NCI-H446 (cell line): ENCODE measurements around the gene UBXN1.
A peak's percentile ranks its signal among the peaks of the same experiment; 100 is the strongest.

ENCODE experiments used
- DNase-seq, 2 experiments: peaks; one replicate each; lab custom pipeline; 2025; lab: John Stamatoyannopoulos, UW

UBXN1 gene, protein sequence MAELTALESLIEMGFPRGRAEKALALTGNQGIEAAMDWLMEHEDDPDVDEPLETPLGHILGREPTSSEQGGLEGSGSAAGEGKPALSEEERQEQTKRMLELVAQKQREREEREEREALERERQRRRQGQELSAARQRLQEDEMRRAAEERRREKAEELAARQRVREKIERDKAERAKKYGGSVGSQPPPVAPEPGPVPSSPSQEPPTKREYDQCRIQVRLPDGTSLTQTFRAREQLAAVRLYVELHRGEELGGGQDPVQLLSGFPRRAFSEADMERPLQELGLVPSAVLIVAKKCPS

GRCh38 chr11:62678770-62679696, at the start of gene UBXN1:
Gene UBXN1 (minus strand): TSS chr11:62679073. CDS start chr11:62678923, 150 bp downstream.
- DNase-seq: peak; percentile 79 to 91

- DNase-seq: peak; percentile 77 to 87
Measured at GRCh38 chr11:62728171-62728988, 49.5 kb upstream of the UBXN1 start, which contains the start of gene TTC9C. Gene TTC9C (plus strand): TSS chr11:62728486. CDS start chr11:62728849, 363 bp downstream.

GRCh38 chr11:62727872-62728170, 48.9 kb upstream of the UBXN1 start:
- DNase-seq: peak; percentile 99

DNA sequence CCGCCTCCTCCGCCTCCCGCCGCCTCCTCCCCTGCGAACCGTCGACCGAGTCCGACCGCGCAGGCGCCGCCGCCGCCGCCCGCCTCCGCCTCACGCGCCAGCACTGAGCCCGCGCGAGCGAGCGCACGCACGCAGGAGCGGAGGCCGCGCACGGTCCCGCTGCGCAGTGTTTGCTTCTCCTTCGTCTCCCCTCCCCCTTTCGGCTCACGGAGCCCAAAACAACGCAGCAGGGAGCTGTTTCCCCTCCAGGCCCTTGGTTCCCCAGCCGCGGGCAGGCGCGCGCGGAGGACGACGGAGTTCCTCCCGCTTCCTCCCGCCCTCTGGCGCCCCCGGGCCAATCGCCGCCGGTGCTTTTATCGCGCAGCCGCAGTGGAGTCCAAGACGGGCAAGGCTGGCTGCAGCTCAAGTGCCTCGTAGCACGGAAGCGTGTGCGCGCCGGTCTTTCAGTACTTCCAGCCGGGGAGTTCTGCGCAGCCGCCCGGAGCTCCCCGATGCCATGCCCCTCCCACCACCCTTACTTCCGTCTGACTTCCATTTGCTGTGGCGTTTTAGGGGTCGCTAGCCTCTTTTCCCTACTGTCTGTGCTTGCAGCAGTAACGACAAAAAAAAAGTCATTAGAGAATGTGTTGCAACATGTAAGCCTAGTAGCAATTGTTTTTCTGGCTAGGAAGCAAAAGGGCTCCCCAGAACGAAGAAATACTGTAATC, 48.4 kb upstream of the UBXN1 start, which contains the start of gene HNRNPUL2:
TSS of gene HNRNPUL2 (minus strand) at position 293 of the 707 bp plus-strand sequence. CDS start 301 bp downstream, outside the sequence.
- DNase-seq: peak; percentile 99 to 100

DNA sequence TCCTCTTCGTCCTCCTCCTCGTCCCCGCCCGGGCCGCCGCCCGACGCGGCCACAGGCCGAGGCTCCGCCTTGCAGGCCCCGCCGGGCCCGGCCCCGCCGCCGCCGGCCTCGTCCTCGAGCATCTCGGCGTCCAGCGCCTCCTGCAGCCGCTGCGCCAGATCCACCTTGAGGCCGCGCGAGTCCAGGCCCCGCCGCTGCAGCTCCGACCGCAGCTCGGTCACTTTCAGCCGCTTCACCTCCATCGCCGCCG, 48.0 kb upstream of the UBXN1 start:
- no peak for DNase-seq

DNA sequence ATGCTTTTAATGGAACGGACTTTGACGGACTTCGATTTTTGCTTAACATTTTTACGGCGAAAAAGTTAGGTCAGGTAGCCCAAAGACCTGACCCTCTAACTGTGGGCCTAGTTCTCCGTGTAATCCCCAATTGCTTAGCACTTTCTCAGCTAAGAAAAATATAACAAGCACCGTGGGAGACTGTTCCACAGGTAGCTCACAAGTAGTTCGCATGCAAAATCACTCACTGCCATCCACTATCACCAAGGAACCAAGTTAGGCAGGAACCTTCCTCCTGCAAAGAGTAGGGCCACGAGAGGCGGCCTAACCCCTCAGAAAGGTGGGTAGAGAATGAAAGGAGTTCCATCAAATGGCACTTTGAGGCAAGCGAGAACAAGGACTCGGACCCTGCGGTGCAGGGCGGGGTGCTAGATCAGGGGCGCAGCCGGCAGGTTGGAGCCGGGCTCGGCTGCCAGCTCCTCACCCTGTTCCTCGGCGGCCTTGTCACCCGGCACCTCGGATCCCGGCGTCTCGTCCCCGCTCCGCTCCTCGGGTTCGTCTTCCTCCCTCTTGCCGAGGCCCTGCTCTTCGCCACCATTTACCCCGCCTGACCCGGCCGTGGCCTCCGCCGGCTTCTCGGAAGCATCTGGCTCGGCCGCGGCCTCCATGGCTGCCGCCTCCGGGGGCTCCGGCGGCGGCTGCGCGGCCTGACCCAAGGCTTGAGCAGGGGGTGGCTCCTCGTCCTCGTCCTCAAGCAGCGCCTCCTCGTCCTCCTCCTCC, 47.5 kb upstream of the UBXN1 start:
- DNase-seq: no peak

DNA sequence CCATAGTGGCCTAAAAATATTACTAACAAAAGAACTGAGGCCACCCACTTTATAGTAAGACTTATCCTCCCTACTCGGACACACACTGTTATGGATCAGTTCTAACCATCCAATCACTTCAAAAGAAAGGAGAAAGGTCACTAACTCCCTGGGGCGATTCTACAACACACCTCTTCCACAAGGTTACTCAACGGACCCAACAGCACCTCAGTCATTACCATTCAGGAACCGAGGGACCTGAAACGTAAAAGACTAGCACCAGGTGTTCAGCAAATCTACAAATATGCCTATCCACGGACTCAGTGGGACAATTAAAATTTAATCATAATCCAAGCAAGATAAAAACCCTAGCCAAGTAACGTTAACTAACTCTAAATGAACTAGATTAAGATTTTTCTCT, 46.8 kb upstream of the UBXN1 start:
- DNase-seq: no peak

DNA sequence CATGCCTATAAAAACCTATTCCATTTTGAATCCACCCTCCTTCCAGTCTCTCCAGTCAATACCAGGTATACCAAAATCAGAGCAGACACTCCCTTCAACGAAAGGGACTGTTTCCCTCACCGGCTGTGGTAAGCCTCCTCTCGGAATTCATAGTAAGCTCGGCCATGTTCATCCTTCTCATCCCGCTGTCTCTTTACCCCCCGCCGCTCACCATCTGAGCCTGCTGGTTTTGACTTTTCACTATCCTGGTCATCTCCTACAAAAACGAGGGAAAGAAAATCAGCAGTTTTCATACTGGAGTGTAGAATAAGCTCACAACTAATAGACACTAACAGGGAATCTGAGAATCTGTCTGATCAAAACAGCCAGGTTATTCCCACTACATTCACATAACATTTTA, 45.3 kb upstream of the UBXN1 start:
- DNase-seq: no peak

DNA sequence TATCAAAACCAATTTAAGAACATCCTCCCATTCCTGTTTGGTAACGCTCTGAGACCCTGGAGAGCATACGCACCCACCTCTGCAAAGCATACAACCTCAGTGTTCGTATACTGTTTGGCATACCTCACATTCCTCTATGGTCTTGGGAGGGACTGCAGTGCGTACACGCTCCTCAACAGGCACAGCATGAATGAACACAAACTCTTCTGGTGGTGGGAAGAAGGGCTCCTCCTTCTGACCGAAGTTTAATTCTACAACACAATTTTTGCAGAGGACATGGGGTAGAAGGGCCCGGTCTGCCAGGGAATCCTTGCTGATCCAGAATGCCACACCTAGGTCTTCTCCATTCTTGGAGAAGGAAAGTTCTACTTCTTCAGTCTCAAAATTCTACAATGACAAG, 43.1 kb upstream of the UBXN1 start:
- no peak for DNase-seq

DNA sequence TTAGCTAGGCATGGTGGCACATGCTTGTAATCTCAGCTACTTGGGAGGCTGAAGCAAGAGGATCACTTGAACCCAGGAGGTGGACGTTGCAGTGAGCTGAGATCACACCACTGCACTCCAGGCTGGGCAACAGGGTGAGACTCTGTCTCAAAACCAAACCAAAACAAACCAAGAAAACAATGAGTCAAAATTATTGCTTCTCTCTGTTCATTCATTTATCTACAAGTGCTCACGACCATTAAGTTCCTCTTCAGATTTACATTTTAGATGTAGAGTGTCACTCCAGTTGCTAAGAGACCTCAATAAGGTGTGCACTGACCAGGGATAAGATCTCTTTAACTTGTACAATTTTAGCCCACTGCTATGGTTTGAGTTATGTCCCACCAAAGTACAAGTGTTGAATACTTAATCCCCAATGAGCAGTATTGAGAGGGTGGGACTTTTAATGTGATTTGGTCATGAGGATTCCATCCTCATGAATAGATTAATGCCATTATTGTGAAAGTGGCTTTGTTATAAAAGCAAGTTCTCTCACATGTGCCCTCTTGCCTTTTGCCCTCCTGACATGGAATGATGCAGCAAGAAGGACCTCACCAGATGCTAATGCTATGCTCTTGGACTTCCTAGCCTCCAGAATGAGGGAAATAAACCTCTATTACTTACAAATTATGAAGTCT, 40.6 kb upstream of the UBXN1 start:
- DNase-seq: no peak

GRCh38 chr11:62716816-62717215, 37.9 kb upstream of the UBXN1 start:
- DNase-seq: no peak

GRCh38 chr11:62716206-62716605, 37.3 kb upstream of the UBXN1 start:
- no peak for DNase-seq

GRCh38 chr11:62715150-62716130, 36.6 kb upstream of the UBXN1 start:
- DNase-seq: no peak

DNA sequence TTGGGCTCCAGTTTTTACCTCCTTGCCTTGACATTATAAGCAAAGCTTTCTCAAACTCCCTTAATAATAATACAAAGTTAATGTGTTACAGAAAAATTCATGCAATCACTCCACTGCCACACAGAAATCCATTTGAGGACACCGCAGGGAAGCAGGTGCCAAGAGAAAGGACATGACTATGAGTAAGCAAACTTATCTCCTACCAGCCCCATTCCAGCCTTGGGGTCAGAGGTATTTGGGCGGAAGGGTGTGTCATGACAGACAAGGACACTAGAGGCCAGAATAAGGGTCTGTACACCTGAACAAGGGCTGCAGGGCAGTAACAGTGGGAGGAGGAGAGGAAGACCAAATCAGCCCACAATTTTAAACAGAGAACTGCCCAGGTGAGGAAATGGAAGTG, 34.5 kb upstream of the UBXN1 start:
- DNase-seq: no peak

DNA sequence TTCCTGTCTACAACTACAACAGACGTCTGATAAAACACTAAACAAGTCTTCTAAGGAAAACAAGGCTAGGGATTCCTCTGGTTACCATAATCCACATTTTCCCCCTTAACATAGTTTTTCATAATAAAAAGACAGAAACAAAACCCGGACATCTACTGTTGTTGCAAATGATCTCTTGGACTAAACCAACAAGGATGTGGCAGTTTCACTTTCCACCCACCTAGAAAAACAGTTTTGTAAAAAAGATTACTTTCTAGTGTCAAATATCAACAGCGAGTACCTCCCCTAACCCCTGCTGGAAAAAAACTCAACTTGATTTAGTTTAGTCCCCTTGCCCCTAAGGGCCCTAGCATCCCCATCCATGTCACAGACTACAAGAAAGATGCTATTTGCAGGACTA, 34.0 kb upstream of the UBXN1 start:
- no peak for DNase-seq

DNA sequence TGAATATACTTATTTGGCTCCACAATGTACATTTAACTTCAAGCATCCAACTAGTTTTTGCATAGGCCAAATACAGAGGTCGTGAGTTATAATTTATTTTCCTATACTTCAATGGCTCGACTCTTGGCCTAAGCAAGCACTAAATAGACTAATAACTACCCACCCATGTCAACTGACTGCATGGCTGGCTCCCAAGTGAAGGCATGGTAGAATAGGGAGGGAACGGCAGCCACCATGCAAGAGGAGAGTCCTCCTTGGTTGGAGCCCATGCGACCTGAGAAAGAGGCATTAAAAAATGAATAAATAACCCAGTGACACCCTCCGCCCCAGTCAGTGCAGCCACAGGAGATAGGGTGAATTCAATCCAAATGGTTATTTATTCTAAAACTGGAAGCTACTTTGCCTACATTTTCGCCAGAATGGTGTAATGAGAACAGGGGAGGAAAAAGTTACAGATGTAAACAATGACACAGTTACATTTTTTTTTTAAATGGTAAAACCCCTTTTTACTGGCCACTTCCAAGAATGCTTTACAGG, 33.5 kb upstream of the UBXN1 start:
- no peak for DNase-seq

DNA sequence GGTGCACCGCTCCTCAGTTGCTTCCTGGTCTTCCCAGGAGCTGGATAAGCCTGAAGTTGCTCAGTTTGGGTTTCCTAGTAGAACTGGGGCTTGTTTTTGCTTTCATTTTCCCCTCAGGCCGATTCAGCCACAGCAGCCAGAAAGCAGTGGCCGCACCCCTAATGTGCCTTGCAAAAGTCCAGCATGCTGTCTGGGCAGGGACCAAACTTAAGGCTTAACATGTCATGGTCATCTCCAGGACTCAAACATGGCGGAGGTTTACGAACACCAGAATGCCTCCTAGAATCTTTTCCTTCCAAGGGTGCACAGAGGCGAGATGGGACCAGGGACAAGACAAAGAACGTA, 31.1 kb upstream of the UBXN1 start:
- DNase-seq: no peak

- no peak for DNase-seq
Measured at GRCh38 chr11:62709247-62710000, 30.6 kb upstream of the UBXN1 start.
